ENCODE results near the gene CILP. TPM values are rescaled to one million over a fixed set of nuclear protein-coding genes. Genes with fewer than 3 reads are reported as not detected.

Gene CILP
- total RNA-seq = not detected

GRCh38 chr15:65210770-65211481 lies at the start of gene CILP:
CILP (minus strand) TSS chr15:65211473; CDS start chr15:65209755, 1,718 bp downstream.
- H3K4me3 Mint-ChIP-seq = no peak within 1 kb of the TSS
- no peak within 1 kb of the TSS for H3K27ac Mint-ChIP-seq
- no peaks in the 10 kb centered on the region for H3K27me3 Mint-ChIP-seq (ENCODE audit: low read depth)
- DNase-seq = no peak
- H3K4me1 Mint-ChIP-seq (ENCODE audit: low read depth) = peaks cover 3% of the 10 kb centered on the region
- intact Hi-C loops (cut with micrococcal nuclease) = loop anchor here (5.0 kb wide), 1 partner anchor 41 kb away; no protein-coding TSS in a partner anchor
- H3K9me3 Mint-ChIP-seq = no peaks in the 10 kb centered on the region
- no peaks in the 10 kb centered on the region for H3K36me3 Mint-ChIP-seq (ENCODE audit: low read depth)
- CTCF ChIA-PET = interaction anchor here (0.7 to 1.9 kb wide), 5 partner anchors 60 to 1641 kb away, joined by 3 to 13 read pairs (median 3); partner anchors contain the start of gene RNU5B-1

DNA sequence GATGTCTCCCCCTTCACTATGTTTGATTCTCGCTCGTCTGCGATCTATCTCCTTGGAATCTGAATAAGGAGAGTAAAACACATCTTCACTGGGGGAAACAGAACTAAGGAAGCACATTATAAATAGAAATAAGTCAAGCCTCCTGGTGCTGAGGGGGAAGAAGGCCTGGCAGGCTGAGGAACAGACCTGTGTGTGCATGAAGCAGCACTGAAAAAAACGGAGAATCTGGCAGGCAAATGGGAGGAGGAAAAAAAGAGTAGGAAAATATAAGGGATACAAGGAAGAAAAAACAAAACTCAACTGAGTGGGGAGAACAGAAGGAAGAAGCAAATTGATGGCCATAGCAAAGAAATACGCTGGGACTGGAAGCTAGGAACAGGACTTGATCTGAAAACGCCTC lies 49.7 kb upstream of the CILP start:
- no peaks in the 10 kb centered on the region for H3K4me1 Mint-ChIP-seq (ENCODE audit: low read depth)
- CTCF ChIA-PET = no interaction called here
- no peaks in the 10 kb centered on the region for H3K9me3 Mint-ChIP-seq
- DNase-seq = no peak
- intact Hi-C loops (cut with micrococcal nuclease) = no loop called here
- H3K36me3 Mint-ChIP-seq (ENCODE audit: low read depth) = peaks cover 18% of the 10 kb centered on the region
- no peaks in the 10 kb centered on the region for H3K27me3 Mint-ChIP-seq (ENCODE audit: low read depth)
- no peak overlapping the region for H3K4me3 Mint-ChIP-seq
- no peak overlapping the region for H3K27ac Mint-ChIP-seq

DNA sequence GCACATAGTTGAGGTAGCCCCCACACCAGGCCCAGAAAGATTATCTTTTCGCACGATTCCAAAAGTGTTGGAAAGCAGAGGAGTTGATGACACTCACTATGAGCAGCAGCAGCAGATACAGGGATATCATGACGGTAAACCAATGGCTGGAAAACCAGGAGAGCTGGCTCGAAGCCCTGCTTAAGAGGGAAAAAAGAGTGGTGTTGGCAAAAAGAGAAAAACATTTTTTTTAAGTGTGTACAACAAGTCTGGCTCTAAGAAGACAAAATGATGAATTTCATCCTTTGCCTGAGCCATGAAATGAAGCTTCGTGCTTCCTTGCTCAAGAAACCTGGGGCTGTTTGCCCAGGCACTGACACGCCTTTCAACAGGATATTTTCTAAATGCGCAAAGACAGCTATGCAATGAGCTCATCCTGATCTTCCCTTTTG lies 48.1 kb upstream of the CILP start:
- Mint-ChIP-seq H3K4me3 (no peak overlapping the region), H3K27me3 (ENCODE audit: low read depth) (no peaks in the 10 kb centered on the region), H3K27ac (no peak overlapping the region), H3K9me3 (no peaks in the 10 kb centered on the region), H3K4me1 (ENCODE audit: low read depth) (no peaks in the 10 kb centered on the region), H3K36me3 (ENCODE audit: low read depth) (peaks cover 19% of the 10 kb centered on the region)
- intact Hi-C loops (cut with micrococcal nuclease) = no loop called here
- CTCF ChIA-PET = no interaction called here
- no peak for DNase-seq

- no peak for DNase-seq
- CTCF ChIA-PET = interaction anchor here (0.6 kb wide), 1 partner anchor 13 kb away, joined by 3 read pairs; no protein-coding TSS in a partner anchor
- H3K4me1 Mint-ChIP-seq (ENCODE audit: low read depth) = no peaks in the 10 kb centered on the region
- no peak overlapping the region for H3K4me3 Mint-ChIP-seq
- H3K27ac Mint-ChIP-seq = no peak overlapping the region
- H3K27me3 Mint-ChIP-seq (ENCODE audit: low read depth) = no peaks in the 10 kb centered on the region
- peaks cover 19% of the 10 kb centered on the region for H3K36me3 Mint-ChIP-seq (ENCODE audit: low read depth)
- H3K9me3 Mint-ChIP-seq = no peaks in the 10 kb centered on the region
- intact Hi-C loops (cut with micrococcal nuclease) = no loop called here
Measured at GRCh38 chr15:65258375-65259262, 47.3 kb upstream of the CILP start.

DNA sequence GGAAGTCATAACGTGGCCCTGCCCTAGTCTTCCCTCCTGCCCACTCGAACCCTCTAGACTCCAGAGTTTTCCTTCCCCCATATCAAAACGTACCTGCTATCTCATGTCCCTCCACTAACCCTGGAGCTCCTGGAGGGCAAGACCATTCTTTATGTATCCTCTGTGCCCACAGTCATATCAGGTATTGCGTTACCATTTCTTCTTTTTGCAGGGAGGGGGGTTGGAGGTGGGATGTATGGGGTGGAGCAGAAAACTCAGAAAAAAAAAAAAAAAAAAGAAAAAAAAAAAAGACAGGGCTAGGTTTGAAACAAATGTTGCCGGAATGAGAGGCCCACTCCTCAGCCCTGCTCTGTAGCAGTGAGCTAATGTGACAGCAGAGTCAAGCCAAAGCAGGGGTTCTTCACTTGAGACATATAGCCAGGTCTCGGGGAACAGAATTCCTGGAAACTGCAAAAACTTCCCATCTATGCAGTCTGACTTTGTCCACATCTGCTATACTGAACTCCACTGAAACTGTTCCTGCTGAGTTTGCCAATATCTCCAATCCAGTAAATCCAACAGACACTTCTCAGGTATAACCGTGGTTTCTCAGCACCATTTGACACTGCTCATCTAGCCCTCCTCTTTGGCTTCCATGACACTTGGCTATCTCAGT lies 44.3 kb upstream of the CILP start:
- H3K27me3 Mint-ChIP-seq (ENCODE audit: low read depth) = no peaks in the 10 kb centered on the region
- no peak overlapping the region for H3K4me3 Mint-ChIP-seq
- peaks cover 7% of the 10 kb centered on the region for H3K4me1 Mint-ChIP-seq (ENCODE audit: low read depth)
- intact Hi-C loops (cut with micrococcal nuclease) = no loop called here
- H3K36me3 Mint-ChIP-seq (ENCODE audit: low read depth) = peaks cover 13% of the 10 kb centered on the region
- no peak for DNase-seq
- H3K27ac Mint-ChIP-seq = no peak overlapping the region
- H3K9me3 Mint-ChIP-seq = no peaks in the 10 kb centered on the region
- CTCF ChIA-PET = no interaction called here

DNA sequence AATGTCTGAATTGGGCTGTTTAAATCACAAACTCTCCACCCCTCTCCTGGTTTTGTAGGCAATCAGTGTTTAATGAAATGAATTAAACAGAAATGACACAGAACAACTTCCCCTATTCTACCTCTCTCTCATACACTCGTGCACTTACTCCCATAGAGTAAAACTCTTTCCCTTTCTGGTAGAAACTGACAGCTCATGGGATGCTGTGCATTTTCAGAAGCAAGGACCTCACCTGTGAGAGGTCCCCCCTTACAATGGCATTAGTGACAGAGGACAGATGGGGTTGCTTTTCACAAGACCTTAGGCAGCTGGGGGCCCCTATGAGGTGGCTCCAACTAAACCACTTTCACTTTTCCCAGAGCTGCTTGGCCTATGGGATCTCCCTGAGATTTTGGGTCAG lies 43.5 kb upstream of the CILP start:
- intact Hi-C loops (cut with micrococcal nuclease) = loop anchor here (5.0 kb wide), 1 partner anchor 42 kb away; the partner anchor contains the start of gene CILP
- Mint-ChIP-seq H3K27me3 (ENCODE audit: low read depth) (no peaks in the 10 kb centered on the region), H3K9me3 (no peaks in the 10 kb centered on the region), H3K4me3 (no peak overlapping the region), H3K36me3 (ENCODE audit: low read depth) (peaks cover 10% of the 10 kb centered on the region), H3K4me1 (ENCODE audit: low read depth) (peaks cover 16% of the 10 kb centered on the region), H3K27ac (peak overlapping the region; percentile 42)
- DNase-seq = no peak
- CTCF ChIA-PET = interaction anchor here (0.5 to 1.3 kb wide), 2 partner anchors 16 to 29 kb away, joined by 3 to 5 read pairs; no protein-coding TSS in a partner anchor

GRCh38 chr15:65254356-65254755 lies 43.1 kb upstream of the CILP start:
- no peak overlapping the region for H3K4me3 Mint-ChIP-seq
- no peak overlapping the region for H3K27ac Mint-ChIP-seq
- CTCF ChIA-PET = interaction anchor here (0.5 to 1.3 kb wide), 2 partner anchors 16 to 30 kb away, joined by 3 to 5 read pairs; no protein-coding TSS in a partner anchor

DNA sequence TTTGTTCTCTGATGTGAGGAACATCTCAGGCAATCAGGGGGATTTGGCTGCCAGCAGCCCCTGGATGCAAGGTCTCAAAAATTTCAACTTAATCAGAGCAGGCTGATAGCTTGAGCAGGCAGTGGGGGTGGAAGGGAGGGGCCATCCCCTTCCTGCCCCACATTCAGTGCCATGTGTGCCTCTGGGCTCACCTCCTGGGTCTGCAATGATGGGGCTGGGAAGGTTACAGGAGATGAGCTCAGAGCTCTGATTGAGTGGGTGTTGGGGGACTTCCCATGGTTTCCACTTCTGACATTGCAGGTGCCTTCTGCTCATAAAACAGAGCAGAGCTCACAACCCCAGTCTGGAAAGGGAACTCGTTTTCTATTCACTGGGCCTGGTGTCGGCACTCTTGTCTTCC lies 38.4 kb upstream of the CILP start:
- Mint-ChIP-seq H3K27ac (peak overlapping the region; percentile 78), H3K27me3 (ENCODE audit: low read depth) (no peaks in the 10 kb centered on the region), H3K36me3 (ENCODE audit: low read depth) (peaks cover 5% of the 10 kb centered on the region), H3K4me3 (peak overlapping the region; percentile 4), H3K4me1 (ENCODE audit: low read depth) (peaks cover 24% of the 10 kb centered on the region), H3K9me3 (no peaks in the 10 kb centered on the region)
- CTCF ChIA-PET = interaction anchor here (0.7 to 2.4 kb wide), 3 partner anchors 15 to 29 kb away, joined by 3 to 9 read pairs (median 3); no protein-coding TSS in a partner anchor
- peak; percentile 96 for DNase-seq
- intact Hi-C loops (cut with micrococcal nuclease) = loop anchor here (1.0 to 5.0 kb wide), 5 partner anchors 21 to 64 kb away; partner anchors contain the start of genes CILP, CLPX, PARP16 and RNU5A-1

More at GRCh38 chr15:65254356-65254755, 43.1 kb upstream of the CILP start:
- no peak for DNase-seq
- Mint-ChIP-seq H3K9me3 (no peaks in the 10 kb centered on the region), H3K36me3 (ENCODE audit: low read depth) (peaks cover 8% of the 10 kb centered on the region), H3K27me3 (ENCODE audit: low read depth) (no peaks in the 10 kb centered on the region), H3K4me1 (ENCODE audit: low read depth) (peaks cover 20% of the 10 kb centered on the region)
- intact Hi-C loops (cut with micrococcal nuclease) = loop anchor here (5.0 kb wide), 1 partner anchor 42 kb away; the partner anchor contains the start of gene CILP

GRCh38 chr15:65248511-65249255 lies 37.4 kb upstream of the CILP start:
- H3K27me3 Mint-ChIP-seq (ENCODE audit: low read depth) = no peaks in the 10 kb centered on the region
- no peaks in the 10 kb centered on the region for H3K9me3 Mint-ChIP-seq
- peaks cover 5% of the 10 kb centered on the region for H3K36me3 Mint-ChIP-seq (ENCODE audit: low read depth)
- CTCF ChIA-PET = interaction anchor here (0.9 to 2.4 kb wide), 3 partner anchors 22 to 49 kb away, joined by 3 to 9 read pairs (median 3); no protein-coding TSS in a partner anchor
- peaks cover 24% of the 10 kb centered on the region for H3K4me1 Mint-ChIP-seq (ENCODE audit: low read depth)
- H3K27ac Mint-ChIP-seq = no peak overlapping the region
- H3K4me3 Mint-ChIP-seq = no peak overlapping the region
- intact Hi-C loops (cut with micrococcal nuclease) = loop anchor here (1.0 to 2.0 kb wide), 4 partner anchors 22 to 63 kb away; partner anchors contain the start of genes CLPX, PARP16 and RNU5A-1
- DNase-seq = no peak

- DNase-seq = no peak
- no peak overlapping the region for H3K27ac Mint-ChIP-seq
- H3K36me3 Mint-ChIP-seq (ENCODE audit: low read depth) = peaks cover 5% of the 10 kb centered on the region
- intact Hi-C loops (cut with micrococcal nuclease) = no loop called here
- no peaks in the 10 kb centered on the region for H3K27me3 Mint-ChIP-seq (ENCODE audit: low read depth)
- no peaks in the 10 kb centered on the region for H3K9me3 Mint-ChIP-seq
- peaks cover 24% of the 10 kb centered on the region for H3K4me1 Mint-ChIP-seq (ENCODE audit: low read depth)
- CTCF ChIA-PET = interaction anchor here (0.8 to 0.9 kb wide), 2 partner anchors 24 to 50 kb away, joined by 3 read pairs; no protein-coding TSS in a partner anchor
- H3K4me3 Mint-ChIP-seq = no peak overlapping the region
Measured at GRCh38 chr15:65246939-65247338, 35.7 kb upstream of the CILP start.

DNA sequence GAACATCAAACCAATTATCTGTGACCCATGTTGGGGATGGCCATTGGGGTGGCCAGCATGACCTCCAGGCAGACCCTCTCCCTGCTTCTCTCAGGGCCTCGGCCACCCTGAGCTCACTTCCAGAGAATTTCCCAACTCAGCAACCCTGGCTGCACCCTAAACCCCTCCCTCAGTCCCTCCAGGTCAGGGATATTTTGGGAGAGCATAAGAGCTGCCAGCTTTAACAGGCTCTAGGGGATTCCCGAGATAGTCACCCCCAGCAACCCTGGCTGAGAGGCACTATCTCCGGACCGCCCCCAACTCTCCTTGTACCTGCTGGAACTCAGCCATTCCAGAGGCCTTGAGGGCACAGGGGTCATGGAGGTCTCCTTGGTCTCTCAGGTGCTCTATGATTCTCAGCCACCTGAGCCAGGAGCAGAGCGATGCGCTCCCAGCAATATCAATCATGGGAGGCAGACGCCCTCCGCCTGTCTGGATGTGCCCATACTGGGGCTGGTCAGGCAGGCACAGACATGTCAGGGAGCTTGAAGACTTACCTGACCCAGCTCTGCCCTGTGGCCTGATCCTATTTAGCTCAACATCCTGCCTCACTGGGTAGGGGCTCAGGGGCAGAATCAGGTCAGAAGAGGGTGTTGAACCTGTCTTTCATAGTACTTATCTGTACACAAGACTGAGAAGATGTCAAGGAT lies 34.9 kb upstream of the CILP start:
- intact Hi-C loops (cut with micrococcal nuclease) = no loop called here
- no peak overlapping the region for H3K4me3 Mint-ChIP-seq

More for the DNA sequence above, 34.9 kb upstream of the CILP start:
- Mint-ChIP-seq H3K27ac (no peak overlapping the region), H3K4me1 (ENCODE audit: low read depth) (peaks cover 22% of the 10 kb centered on the region), H3K27me3 (ENCODE audit: low read depth) (no peaks in the 10 kb centered on the region), H3K36me3 (ENCODE audit: low read depth) (peaks cover 5% of the 10 kb centered on the region), H3K9me3 (no peaks in the 10 kb centered on the region)
- CTCF ChIA-PET = interaction anchor here (0.8 to 1.0 kb wide), 4 partner anchors 10 to 51 kb away, joined by 3 read pairs; no protein-coding TSS in a partner anchor
- no peak for DNase-seq
